Stimulated activated CD8-positive, alpha-beta memory T cell treated with anti-CD3 and anti-CD28 coated beads, Interleukin-7, amount 100 ng/mL, for 48 hours (primary cell): Measurements from ENCODE around the gene TNFSF12.

Experiments
- DNase-seq, 2 donors: peaks; one replicate each; pipeline ENCODE4 v3.0.0-alpha.2; 2020; ENCODE audit warnings: low read depth in 1 of 2; ENCODE audit errors: extremely low read depth in 1 of 2

TNFSF12 gene

DNA sequence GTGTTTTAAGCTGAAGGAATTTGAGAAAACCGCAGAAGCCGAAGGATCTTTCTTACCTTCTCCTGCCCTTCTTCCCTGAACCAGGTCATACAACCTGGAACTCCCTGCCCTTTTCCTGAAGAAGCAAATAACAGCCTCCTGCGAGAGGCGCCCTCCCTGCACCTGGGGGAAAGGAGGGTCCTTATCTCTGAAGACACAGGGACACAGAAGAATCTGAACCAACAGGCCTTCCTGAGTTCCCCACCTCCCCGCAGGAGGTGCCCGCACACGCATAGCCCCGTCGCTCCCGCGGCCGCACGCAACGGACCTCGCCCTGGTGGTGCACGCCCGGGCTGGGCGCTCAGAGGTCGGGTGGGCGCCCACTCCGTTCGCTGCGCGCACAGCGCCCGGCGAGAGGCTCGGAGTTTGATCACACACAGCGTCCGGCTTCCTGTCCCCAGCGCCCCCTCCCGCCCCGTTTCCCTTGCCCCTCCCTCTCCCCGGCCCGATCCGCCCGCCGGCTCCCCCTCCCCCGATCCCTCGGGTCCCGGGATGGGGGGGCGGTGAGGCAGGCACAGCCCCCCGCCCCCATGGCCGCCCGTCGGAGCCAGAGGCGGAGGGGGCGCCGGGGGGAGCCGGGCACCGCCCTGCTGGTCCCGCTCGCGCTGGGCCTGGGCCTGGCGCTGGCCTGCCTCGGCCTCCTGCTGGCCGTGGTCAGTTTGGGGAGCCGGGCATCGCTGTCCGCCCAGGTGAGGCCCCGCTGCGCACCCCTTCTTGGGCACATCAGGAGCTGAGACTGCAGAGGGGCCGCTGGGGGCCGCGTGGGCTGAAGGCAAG, at the start of gene TNFSF12:
TNFSF12 (plus strand) TSS at position 474 of the 816 bp plus-strand sequence; CDS start at position 570, 96 bp downstream.
- DNase-seq: no peak

- no peak for DNase-seq
Observed at GRCh38 chr17:7499161-7499560, 49.7 kb upstream of the TNFSF12 start.

GRCh38 chr17:7501729-7502128, 47.1 kb upstream of the TNFSF12 start:
- no peak for DNase-seq

GRCh38 chr17:7502171-7502847, 46.5 kb upstream of the TNFSF12 start:
- DNase-seq: no peak

GRCh38 chr17:7502987-7503386, 45.9 kb upstream of the TNFSF12 start:
- no peak for DNase-seq

GRCh38 chr17:7503521-7503920, 45.3 kb upstream of the TNFSF12 start:
- no peak for DNase-seq

- DNase-seq: no peak
Observed at GRCh38 chr17:7508145-7508544, 40.7 kb upstream of the TNFSF12 start.

- no peak for DNase-seq
Observed at GRCh38 chr17:7508846-7509245, 40.0 kb upstream of the TNFSF12 start.

GRCh38 chr17:7509937-7510336, 38.9 kb upstream of the TNFSF12 start:
- no peak for DNase-seq

GRCh38 chr17:7511108-7511507, 37.8 kb upstream of the TNFSF12 start:
- DNase-seq: no peak

GRCh38 chr17:7512105-7512504, 36.8 kb upstream of the TNFSF12 start:
- DNase-seq: no peak

DNA sequence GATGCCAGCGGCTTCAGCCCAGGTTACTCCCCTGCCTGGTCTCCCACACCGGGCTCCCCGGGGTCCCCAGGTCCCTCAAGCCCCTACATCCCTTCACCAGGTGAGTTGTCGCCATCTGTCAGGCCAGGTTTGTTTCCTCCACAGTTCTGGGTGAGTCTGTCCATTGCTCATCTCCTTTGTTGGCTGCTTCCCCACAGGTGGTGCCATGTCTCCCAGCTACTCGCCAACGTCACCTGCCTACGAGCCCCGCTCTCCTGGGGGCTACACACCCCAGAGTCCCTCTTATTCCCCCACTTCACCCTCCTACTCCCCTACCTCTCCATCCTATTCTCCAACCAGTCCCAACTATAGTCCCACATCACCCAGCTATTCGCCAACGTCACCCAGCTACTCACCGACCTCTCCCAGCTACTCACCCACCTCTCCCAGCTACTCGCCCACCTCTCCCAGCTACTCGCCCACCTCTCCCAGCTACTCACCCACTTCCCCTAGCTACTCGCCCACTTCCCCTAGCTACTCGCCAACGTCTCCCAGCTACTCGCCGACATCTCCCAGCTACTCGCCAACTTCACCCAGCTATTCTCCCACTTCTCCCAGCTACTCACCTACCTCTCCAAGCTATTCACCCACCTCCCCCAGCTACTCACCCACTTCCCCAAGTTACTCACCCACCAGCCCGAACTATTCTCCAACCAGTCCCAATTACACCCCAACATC, 35.9 kb upstream of the TNFSF12 start:
- no peak for DNase-seq

GRCh38 chr17:7513850-7514419, 34.9 kb upstream of the TNFSF12 start:
- no peak for DNase-seq

- DNase-seq: no peak
Observed at GRCh38 chr17:7515911-7516610, 32.8 kb upstream of the TNFSF12 start.

GRCh38 chr17:7523033-7523432, 25.8 kb upstream of the TNFSF12 start:
- DNase-seq: peak in 1 of 2 donors; percentile 20

DNA sequence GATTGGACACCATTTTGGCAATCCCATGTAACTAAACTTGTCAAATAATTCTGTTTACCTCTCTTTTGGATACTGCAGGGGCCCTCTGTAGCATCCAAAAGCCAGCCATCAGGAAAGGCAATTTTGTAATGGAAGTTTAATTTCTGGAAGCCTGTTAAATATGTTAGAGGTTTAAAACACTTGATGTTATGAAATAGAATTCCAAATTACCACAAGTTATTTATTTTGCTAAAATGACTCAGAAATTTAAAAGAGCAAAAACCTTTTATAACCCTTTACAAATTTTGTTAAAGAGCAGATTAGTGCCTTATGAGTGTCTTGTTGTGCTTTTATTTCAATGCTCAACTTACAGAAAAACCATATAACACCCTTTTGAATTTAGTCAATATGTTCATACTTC, 20.0 kb upstream of the TNFSF12 start:
- no peak for DNase-seq

- no peak for DNase-seq
Observed at GRCh38 chr17:7530023-7530900, 18.6 kb upstream of the TNFSF12 start.

DNA sequence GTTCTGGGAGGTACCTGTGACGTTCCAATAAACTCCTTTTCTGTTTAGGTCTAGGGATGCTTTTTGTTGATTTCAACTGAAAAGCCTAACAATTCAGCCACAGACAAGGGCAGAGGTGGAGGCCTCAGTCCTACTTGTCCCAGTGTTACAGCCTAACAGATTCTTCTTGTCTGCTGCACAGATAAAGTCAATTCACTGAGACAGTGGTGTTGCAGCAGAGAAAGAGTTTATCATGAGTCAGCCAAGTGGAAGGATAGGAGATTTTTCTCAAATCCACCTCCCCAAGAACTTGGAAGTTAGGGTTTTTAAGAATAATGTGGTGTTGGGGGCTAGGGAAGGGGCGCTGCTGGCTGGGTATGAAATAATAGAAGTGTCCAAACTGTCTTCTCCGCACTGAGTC, 10.8 kb upstream of the TNFSF12 start:
- no peak for DNase-seq

- no peak for DNase-seq
Observed at GRCh38 chr17:7538891-7539545, 9.8 kb upstream of the TNFSF12 start.
